HG02852 (cell line): ENCODE results near the gene HDHD5.

Experiments used
- ATAC-seq: cut with Tn5 transposase; IDR thresholded peaks from one replicate; pipeline ENCODE4 v1.9.1; 2021; ENCODE audit warnings: mild to moderate bottlenecking, moderate library complexity; ENCODE audit not compliant: unreplicated experiment

Gene HDHD5

DNA sequence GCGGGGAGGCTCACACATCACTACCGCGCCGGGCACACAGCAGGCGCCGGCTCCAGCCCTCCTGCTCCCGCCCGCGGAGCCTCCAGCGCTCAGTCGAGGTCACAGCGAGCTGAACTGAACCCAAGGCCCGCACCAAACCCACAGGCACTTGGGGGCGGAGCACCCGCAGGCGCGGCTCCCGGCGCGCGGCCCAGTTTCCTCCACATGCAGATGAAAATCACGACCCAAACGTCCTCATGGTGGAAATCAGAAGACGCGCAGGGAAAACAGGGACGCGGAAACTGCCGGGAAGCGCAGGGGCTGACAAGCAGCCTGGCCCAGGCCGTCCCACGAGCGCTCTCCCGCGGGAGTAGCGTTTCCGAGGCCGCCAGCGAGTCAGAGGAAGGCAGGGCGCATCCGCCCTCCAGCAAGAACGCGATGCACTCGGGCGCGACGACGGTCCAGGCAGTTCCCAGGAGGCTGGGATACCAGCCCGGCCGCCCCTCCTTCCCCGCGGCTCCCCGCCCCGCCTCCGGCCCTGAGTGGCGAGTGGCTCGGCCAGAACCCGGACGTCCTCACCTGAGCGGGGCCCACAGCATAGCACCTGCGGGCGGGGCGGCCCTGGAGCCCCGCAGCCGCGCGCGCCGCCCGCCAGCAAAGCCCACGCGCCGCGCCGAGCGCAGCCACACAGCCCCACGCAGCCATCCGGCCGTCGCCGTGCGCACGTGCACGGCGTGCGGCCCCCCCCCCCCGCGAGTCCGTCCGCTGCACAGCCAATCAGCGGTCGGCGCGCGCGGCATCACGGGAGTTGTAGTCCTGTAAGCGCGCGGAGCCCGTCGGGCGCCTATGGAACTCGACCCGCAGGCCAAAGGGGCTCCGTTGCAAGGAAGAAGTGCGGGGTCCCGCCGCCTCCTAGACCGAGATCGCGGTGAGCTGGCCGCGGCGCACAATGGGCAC, at the start of gene HDHD5:
Gene HDHD5, minus strand, starts transcription at position 710 of the 936 bp plus-strand sequence. Its CDS starts 26 bp downstream, at position 684.
- peak; percentile 80 for ATAC-seq

DNA sequence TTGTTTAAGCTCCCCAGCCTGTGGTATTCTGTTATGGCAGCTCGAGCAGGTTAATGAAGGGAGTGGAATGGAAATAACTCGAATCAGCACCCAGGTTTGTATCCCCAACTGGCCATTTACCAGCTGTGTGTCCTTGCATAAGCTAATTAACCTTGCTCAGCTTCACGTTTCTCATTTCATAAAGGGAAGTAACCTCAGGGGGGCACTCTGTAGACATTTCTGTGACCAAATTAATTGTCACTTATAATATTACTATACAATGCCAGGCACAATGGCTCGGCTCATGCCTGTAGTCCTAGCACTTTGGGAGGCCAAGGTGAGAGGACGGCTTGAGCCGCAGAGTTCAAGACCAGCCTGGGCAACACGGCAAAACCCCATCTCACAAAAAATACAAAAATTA, 46.4 kb upstream of the HDHD5 start:
- no peak for ATAC-seq

DNA sequence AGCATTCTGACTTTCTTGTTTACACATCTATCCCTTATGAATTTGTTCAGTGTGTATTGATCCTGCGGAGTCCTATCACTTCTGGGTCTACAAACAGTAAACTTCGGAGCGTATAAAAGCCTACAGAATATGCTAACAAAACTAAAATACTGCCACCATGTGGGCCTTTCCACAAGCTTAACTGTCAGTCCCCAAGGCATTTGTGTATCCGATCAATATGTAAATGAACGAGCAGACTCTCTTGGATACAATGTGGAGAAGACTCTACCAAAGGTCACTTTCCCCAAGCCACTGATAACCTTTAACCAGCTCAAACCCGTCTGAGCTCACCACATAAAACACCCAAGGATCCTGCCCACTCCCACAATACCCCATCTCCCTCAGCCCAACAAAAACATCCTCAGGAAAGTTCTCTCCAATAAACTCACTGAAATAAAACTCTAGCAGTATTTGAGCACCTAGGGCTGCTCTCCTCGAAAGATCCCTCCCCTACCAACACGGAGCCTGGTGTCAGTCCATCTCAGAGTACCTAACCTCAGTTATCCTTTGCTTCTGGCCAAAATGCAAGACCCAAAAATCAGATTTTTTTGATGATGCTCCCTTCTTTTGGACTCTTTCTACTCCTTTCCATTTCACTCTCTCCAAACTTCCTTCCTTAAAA, 42.3 kb upstream of the HDHD5 start:
- no peak for ATAC-seq

DNA sequence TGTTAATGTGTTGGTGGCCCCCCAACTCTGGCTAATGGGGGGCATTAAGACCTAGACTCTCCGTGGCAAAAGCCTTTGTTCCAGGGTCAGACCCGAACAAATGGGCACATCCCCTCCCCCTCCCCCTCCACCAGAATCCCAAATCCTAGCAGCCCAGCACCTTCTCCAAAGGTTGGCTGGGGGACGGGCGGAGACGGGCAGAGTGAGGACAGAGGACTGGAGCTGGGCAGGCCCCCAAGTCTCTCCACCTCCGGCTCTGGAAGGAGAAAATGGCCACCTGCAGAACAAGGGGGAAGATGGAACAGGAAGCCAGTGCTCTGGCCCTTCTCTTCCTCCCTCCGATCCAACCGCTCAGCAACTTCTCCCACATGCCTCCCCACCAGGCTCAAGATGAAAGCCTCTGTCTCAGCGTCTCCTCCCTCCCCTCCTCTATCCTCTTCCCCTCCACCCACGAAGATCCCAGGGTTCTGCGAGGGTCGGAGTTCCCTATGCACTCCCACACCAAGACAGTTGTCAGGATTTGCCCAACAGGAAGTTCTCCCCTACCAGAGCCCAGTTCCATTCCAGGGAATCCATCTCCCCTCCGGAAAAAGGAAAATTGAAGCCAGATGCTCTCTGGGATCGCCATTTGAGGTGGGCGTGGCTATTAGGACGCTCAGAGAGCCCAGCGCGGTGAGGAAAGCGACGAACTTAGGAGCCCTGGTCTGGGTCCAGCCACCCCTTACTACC, 40.1 kb upstream of the HDHD5 start:
- no peak for ATAC-seq

DNA sequence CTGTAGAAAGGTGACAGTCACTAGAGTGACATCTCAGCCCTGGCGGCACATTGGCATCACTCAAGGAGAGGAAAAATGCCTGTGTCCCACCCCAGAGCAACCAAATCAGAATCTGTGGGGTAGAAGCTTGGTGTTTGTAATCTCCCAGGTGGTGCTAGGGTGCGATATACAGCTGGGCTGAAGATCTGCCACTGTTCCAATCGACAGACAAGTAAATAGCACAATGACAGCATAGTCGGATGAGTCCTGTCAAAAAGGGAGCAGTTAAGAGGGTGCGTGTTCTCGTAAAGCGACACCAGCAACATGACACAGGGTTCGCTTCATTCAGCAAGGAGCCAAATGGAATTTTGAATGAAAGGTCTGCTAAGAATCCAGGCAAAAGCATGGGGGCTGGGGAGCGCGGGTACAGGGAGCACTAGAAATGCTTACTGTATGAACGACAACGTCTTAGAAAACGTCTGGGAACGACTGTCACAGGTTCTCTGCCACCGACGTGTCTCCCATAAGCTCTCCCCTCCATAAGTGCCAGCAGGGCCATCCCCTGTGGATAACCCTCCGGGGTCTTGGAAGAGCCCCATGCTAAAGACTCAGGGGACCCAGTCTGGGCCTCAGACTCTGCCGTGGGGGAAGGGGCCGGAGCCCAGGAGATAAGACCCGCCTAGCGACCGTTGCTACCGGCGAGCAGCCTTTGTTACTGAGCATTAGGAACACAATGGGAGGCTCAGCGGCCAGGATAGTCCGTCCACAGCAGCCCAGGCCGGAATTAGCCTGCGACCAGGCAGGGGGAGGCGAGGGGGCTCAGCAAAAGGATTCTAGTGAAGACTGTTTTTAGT, 39.3 kb upstream of the HDHD5 start:
- ATAC-seq, result no peak

DNA sequence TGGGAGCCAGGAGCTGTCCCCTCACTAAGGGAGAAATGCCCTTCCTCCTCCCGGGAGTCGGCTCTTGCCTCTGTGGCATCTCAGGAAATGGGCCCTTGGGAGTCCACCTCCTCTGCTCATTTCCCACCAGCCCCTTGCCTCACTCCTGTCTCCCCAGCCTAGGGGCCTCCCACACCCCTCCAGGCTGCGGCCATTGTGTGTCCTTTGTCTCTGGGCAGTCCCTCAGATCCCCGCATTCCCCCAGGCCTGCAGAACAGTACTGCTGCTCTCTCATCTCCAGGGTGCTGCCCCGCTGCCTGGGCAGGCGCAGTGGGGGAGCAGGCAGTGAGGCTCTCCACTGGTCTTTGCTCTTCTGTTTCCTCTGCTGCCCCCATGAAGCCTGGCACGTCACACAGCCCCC, 35.1 kb upstream of the HDHD5 start:
- no peak for ATAC-seq

DNA sequence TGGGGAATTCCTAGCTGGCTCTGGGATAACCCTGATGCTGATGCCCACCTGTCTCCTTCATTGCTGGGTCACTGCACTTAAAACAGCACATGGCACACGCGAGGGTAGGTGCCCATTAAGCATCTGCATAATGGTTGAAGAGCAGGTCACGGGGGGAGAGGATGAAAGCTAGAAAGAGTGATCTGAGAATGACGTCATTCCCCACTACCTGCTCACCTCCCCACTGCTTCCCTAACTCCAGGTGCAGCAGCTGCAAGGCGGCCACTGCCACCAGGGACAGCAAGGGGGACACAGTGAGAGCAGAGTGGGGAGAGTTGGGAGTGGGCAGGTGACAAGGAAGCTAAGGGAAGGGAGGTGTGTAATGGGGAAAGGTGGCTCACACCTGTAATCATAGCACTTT, 33.1 kb upstream of the HDHD5 start:
- no peak for ATAC-seq

DNA sequence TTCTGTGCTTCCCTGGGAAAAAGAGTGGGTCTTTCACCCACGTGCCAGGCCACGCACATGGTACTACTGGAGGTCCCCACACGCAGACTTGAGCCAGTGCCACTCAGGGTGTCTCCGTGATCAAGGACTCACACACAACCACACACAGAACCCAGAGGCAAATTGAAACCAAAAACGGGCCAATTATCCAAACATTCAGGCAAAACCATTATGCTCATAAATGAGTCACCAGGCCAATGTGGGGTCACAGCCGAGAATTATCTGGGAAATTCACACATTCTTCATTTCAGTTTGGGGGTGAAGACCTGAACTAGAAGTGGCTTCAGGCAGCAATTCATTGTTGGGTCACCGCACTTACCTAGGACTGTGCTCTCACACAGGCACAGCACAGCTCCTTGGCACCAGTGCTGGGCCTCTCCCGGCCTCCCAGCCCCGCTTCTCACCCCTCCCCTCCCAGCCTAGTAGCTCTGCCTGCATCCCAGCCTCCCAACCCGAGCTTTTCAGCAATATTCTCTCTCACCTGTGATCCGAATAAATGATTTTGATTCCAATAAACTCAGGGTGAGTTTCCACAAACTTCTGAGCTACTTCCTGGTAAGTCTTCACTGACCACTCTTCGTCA, 32.2 kb upstream of the HDHD5 start:
- no peak for ATAC-seq

DNA sequence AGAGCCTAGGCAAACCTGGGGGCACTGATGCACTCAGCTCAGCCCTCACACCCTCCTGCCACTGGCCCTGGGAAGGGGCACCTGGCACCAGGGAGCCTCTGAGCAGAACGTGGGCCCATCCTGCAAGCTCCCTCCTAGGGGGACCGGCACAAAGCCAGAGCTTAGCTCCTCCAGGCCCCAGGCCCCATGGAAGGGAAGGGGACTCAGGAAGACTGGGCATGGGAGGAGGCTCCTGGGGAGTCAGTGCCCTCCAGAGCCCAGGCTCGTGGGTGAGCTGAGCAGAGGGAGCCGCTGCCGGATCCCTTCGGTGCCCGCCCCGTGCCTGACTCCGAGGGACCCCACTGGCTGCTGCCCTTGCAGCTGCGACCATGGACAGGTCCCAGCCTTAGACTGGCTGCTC, 31.6 kb upstream of the HDHD5 start:
- no peak for ATAC-seq

DNA sequence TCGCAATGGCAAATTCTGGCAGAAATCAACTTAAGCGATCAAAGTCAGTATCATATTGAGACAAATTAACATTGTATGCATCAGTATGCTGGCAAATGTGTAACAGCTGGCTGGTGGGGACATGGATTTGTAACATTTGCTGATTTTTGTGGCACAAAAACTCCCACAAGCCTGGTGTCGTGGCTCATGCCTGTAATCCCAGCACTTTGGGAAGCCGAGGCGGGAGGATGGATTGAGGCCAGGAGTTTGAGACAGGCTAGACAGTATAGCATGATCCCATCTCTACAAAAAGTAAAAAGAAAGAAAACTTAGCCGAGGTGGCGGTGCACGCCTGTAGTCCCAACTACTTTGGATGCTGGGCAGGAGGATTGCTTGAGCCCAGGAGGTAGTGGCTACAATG, 17.6 kb upstream of the HDHD5 start:
- no peak for ATAC-seq

DNA sequence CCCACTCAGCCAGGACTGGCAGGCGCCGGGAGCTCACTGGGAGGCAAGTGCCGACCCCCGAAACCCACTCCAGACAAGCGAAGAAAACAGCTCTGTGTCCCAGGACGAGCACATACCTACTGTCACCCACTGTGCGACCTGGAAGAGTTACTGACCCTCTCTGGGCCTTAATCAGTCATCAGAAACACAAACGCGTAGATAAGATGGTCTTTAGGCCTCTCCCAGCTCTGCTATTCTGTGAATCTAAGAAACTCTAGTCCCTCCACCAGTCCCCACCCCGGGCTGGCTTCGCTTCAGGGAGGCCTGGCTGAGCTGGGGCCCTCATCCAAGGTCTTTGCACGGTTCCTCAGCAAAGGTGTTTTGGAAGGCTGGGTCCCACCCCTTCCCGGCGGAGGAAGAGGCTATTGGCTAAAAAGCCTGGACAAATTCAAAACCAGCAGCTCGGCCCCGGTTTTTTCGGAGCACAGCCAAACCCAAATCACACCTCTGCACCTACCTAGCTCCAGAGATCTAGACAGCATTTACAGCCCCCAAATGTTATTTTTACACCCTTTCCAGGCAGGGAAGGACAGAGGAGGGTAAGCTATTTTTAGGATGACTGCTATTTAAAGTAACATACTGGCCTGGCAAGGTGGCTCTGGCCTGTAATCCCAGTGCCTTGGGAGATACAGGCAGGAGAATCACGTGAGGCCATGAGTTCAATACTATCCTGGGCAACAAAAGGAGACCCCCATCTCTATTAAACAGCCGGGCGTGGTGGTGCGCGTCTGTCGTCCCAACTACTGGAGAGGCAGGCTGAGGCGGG, 13.2 kb upstream of the HDHD5 start:
- ATAC-seq, result no peak

DNA sequence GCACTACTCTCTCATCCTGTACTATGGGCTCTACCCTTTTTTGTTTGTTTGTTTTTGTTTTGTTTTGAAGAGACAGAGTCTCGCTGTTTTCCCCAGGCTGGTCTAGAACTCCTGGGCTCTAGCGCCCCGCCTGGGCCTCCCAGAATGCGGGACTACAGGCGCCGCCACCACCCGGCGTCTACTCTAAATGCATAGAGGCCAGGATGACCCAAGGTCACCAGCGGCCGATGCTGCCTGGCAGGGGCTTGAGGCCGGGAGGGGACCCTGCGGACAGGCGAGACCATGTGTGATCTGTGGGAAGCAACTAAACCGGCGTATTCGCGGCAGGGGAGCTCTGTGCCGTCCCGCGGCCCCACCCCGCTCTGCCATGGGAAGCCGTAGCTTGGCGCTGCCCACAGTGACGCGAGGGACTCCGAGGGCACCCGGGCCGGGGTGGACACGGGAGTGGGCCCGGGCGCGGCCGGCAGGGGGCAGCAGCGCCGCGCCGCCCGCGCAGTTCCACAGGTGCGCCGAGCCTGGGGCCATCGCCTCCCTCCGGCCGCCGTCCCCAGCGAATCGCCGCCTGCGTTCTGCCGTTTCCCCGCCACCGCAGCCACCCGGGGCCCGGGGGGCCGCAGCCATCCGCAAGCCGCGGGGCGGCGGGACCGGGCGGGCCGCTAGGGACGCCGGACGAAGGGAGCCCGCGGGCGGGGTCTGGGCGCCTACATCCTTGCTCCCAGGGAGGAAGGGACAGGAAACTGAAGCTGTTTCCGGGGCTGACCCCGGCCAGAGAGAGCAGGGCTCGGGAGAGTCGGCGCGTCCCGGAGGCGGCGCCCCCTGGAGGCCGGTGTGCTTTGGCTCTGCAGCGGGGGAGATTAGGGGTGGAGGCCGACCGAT, 12.3 kb upstream of the HDHD5 start:
- peak; percentile 89 for ATAC-seq

DNA sequence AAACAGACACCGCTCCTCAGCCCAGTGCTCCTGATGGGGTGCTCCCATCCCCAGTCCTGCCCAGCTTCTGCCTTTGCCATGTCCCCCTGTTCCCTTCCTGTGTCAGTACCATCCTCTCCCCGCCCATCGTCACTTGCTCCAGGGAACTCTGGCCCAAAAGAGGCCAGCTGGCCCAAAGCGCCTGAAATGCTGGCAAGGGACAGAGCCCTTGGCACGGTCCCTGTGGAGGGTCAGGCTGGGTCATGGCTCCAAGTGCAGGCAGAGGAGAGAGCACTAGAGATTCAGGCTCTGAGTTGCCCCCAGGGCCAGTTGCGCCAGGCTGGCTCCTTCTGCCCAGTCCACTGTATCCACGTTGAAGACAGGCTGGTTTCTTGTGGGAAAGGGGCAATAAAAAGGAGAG, 8.4 kb upstream of the HDHD5 start:
- ATAC-seq, result no peak

DNA sequence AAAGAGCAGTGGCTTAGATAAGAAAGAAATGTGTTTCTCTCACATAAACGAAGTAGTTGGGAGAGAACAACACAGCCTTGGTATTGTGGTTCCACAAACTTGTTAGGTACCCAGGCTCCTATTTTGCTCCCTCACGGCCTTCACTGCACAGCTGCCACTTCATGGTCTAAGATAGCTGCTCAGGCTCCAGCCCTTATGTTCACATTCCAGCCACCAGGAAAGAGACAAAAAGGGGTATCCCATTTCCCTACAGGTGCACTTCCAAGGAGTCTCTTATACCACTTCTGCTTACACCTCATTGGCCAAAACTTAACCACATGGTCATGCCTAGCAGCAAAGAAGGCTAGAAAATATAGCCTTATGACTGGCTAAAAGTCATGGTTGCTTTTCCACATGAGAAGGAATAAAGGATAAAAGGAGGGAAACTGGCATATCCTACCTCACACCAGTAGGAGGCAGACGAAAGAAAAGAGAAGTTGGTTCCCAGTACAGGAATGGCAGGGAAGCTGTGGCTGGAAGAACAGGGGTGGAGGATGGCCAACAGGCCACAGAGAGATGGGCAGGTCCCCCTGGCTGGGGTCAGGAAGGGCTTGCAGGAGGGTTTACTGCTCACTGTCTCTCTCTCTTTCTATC, 5.4 kb upstream of the HDHD5 start:
- no peak for ATAC-seq

DNA sequence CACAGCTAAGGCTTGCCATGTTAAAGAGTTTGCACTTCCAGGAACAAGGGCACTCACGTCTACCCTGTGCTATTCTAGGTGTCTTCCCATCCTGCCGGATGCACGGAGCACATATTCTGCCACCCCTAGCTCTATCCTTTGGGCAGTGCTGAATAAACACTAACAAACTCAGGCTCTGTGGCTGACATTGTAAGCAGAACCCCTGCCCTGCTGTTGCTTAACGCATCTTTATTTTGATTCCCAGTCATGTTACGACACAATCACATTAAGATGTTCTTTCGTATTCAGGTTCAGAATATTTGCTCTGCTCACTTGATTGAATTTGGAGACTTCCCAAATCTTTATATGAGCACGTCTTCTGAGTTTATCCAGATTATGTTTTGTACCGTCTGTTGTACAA, 3.7 kb upstream of the HDHD5 start:
- no peak for ATAC-seq

DNA sequence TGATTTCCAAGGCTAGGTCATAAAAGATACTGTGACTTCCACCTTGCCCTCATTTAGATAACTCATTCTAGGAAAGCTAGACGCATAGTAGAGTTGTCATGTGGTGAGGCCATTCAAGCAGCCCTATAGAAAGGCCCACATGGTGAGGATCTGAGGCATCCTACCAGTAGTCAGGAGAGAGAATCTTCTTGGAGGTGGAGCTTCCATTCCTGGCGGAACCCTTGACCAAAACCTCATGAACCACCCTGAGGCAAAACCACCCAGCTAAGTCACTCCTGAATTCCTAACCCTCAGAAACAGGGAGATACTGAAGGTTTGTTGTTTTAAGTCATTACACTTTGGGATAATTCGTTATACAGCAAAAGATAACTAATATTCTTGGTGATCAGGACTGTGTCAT, 2.9 kb upstream of the HDHD5 start:
- no peak for ATAC-seq

DNA sequence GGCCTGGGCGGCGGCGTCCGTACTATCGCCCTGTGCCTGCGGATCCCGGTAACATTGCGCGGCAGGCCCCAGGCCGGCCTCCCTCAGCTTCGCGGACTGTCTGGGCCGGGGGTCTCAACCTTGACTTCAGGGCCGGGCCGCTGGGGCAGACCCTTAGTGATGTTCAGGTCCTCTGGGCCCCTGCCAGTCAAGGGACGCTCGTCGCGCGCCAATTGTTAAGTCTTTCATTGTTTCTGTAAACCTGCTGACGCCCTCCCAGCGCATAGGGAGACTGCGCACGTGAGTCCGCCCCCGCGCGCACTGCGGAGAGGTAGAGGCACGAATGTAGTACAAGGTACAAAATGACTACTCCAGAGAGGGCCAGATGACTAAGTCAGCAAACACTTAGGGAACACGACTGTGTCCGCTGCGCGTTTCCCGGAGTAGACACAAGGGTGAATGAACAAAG, 451 bp upstream of the HDHD5 start:
- peak; percentile 29 for ATAC-seq

DNA sequence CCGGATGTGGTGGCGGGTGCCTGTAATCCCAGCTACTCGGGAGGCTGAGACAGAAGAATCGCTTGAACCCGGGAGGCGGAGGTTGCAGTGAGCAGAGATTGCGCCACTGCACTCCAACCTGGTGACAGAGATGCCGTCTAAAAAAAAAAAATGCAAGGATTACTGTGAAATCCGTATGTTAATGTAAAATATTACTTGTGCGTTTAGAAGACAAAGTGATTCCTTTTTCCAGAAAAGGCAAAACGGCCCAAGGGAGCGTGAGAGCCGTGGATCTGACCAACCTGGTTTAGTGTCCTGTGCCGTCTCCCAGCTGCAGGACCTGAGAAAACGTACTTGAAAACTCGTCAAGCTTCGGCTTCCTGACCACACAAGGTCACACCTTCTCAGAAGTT, 905 bp downstream of the HDHD5 start:
- ATAC-seq, result no peak
